ENCODE data around the gene SF3B5. TPM values are rescaled to one million over a fixed set of nuclear protein-coding genes. Genes with fewer than 3 reads are reported as not detected.

SF3B5 gene
- total and polyA plus RNA-seq, 2 experiments from 2014 or later = 151 to 183 TPM

GRCh38 chr6:144103026-144103563, 7.7 kb upstream of the SF3B5 start:
- Histone ChIP-seq H3K79me2 (replicated peaks; ENCODE audit: insufficient read depth) (no peaks in the 10 kb centered on the region), H3K9me2 (ENCODE audit: insufficient read depth) (no peaks in the 10 kb centered on the region), H3K27me3 (ENCODE audit: insufficient read depth) (no peaks in the 10 kb centered on the region), H3F3A (replicated peaks; ENCODE audit: low read depth) (no peaks in the 10 kb centered on the region), H3K36me3 (ENCODE audit: insufficient read depth) (no peaks in the 10 kb centered on the region), H3K4me3 (no peak overlapping the region), H2AFZ (no peak overlapping the region), H4K20me1 (replicated peaks; ENCODE audit: insufficient read depth) (no peaks in the 10 kb centered on the region), H3K27ac (ENCODE audit: low read depth) (no peak overlapping the region), H3K4me2 (no peak overlapping the region), H3K4me1 (ENCODE audit: insufficient read depth) (no peaks in the 10 kb centered on the region)
- DNase-seq (ENCODE audit: low spot score) (no peak), ATAC-seq (no peak)
- H3K4me3 Mint-ChIP-seq = no peak overlapping the region
- H3K9me3 Mint-ChIP-seq = no peaks in the 10 kb centered on the region
- peaks cover 2% of the 10 kb centered on the region for H3K27me3 Mint-ChIP-seq (ENCODE audit: insufficient read depth, low read depth, poor library complexity)
- H3K4me1 Mint-ChIP-seq = no peaks in the 10 kb centered on the region
- no peak overlapping the region for H3K27ac Mint-ChIP-seq
- H3K36me3 Mint-ChIP-seq (ENCODE audit: low read depth) = no peaks in the 10 kb centered on the region
- TF ChIP-seq CREB1 (CRISPR knock-in tag; IDR thresholded peaks at IDR 0.05; ENCODE audit: low read depth) (no peak), EZH2 (IDR thresholded peaks at IDR 0.05; ENCODE audit: low read depth, unreplicated experiment) (no peak), ZNF331 (CRISPR knock-in tag; IDR thresholded peaks at IDR 0.05; ENCODE audit: low read depth) (no peak), ZNF114 (CRISPR knock-in tag; IDR thresholded peaks at IDR 0.05) (no peak), ETS1 (IDR thresholded peaks at IDR 0.05) (no peak), STAT1 (IDR thresholded peaks at IDR 0.05; ENCODE audit: unreplicated experiment) (no peak), EZH2phosphoT487 (IDR thresholded peaks at IDR 0.05; ENCODE audit: unreplicated experiment) (no peak)
- TF ChIP-seq, protein P1, sequence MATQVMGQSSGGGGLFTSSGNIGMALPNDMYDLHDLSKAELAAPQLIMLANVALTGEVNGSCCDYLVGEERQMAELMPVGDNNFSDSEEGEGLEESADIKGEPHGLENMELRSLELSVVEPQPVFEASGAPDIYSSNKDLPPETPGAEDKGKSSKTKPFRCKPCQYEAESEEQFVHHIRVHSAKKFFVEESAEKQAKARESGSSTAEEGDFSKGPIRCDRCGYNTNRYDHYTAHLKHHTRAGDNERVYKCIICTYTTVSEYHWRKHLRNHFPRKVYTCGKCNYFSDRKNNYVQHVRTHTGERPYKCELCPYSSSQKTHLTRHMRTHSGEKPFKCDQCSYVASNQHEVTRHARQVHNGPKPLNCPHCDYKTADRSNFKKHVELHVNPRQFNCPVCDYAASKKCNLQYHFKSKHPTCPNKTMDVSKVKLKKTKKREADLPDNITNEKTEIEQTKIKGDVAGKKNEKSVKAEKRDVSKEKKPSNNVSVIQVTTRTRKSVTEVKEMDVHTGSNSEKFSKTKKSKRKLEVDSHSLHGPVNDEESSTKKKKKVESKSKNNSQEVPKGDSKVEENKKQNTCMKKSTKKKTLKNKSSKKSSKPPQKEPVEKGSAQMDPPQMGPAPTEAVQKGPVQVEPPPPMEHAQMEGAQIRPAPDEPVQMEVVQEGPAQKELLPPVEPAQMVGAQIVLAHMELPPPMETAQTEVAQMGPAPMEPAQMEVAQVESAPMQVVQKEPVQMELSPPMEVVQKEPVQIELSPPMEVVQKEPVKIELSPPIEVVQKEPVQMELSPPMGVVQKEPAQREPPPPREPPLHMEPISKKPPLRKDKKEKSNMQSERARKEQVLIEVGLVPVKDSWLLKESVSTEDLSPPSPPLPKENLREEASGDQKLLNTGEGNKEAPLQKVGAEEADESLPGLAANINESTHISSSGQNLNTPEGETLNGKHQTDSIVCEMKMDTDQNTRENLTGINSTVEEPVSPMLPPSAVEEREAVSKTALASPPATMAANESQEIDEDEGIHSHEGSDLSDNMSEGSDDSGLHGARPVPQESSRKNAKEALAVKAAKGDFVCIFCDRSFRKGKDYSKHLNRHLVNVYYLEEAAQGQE (IDR thresholded peaks at IDR 0.05; ENCODE audit: unreplicated experiment) = no peak

GRCh38 chr6:144098993-144099392, 3.6 kb upstream of the SF3B5 start:
- H3K27ac ChIP-seq (ENCODE audit: low read depth) = no peak overlapping the region
- peaks cover 5% of the 10 kb centered on the region for H3K4me1 ChIP-seq (ENCODE audit: insufficient read depth)
- ATAC-seq (no peak), DNase-seq (ENCODE audit: low spot score) (no peak)
- H3K4me1 Mint-ChIP-seq = peaks cover 15% of the 10 kb centered on the region
- no peak overlapping the region for H3K4me3 Mint-ChIP-seq
- no peak overlapping the region for H2AFZ ChIP-seq
- no peak overlapping the region for H3K27ac Mint-ChIP-seq
- H4K20me1 ChIP-seq (replicated peaks; ENCODE audit: insufficient read depth) = no peaks in the 10 kb centered on the region; the same call in 1 of the 2 replicates
- peaks cover 13% of the 10 kb centered on the region for H3K27me3 Mint-ChIP-seq (ENCODE audit: insufficient read depth, low read depth, poor library complexity)
- no peaks in the 10 kb centered on the region for H3K9me2 ChIP-seq (ENCODE audit: insufficient read depth)
- H3K36me3 ChIP-seq (ENCODE audit: insufficient read depth) = no peaks in the 10 kb centered on the region
- H3K79me2 ChIP-seq (replicated peaks; ENCODE audit: insufficient read depth) = peaks cover 12% of the 10 kb centered on the region
- H3K4me3 ChIP-seq = no peak overlapping the region
- no peaks in the 10 kb centered on the region for H3F3A ChIP-seq (replicated peaks; ENCODE audit: low read depth)
- H3K27me3 ChIP-seq (ENCODE audit: insufficient read depth) = no peaks in the 10 kb centered on the region
- H3K4me2 ChIP-seq = no peak overlapping the region
- H3K36me3 Mint-ChIP-seq (ENCODE audit: low read depth) = peaks cover 4% of the 10 kb centered on the region
- H3K9me3 Mint-ChIP-seq = no peaks in the 10 kb centered on the region
- TF ChIP-seq, protein P1 (IDR thresholded peaks at IDR 0.05; ENCODE audit: unreplicated experiment) = no peak
- TF ChIP-seq NANOG (IDR thresholded peaks at IDR 0.05; ENCODE audit: borderline replicate concordance) (no peak), EZH2phosphoT487 (IDR thresholded peaks at IDR 0.05; ENCODE audit: unreplicated experiment) (no peak), JUNB (IDR thresholded peaks at IDR 0.05; ENCODE audit: unreplicated experiment) (no peak), ZNF114 (CRISPR knock-in tag; IDR thresholded peaks at IDR 0.05) (no peak), ETS1 (IDR thresholded peaks at IDR 0.05) (no peak), CREB1 (CRISPR knock-in tag; IDR thresholded peaks at IDR 0.05; ENCODE audit: low read depth) (no peak), POLR2AphosphoS5 (IDR thresholded peaks at IDR 0.05; ENCODE audit: low read depth) (no peak), CTCF (conservative IDR thresholded peaks at IDR 0.05; ENCODE audit: low read depth in 2 of 2) (no peak), EZH2 (IDR thresholded peaks at IDR 0.05; ENCODE audit: low read depth, unreplicated experiment) (no peak), ZNF331 (CRISPR knock-in tag; IDR thresholded peaks at IDR 0.05; ENCODE audit: low read depth) (no peak)

All from GM23338 (cell line).